ENCODE data around the gene ISYNA1. TPM values are rescaled to one million over a fixed set of nuclear protein-coding genes. Genes with fewer than 3 reads are reported as not detected.

The ISYNA1 gene
- total RNA-seq, 1 donor: 8.0 TPM

- H2AFZ ChIP-seq (ENCODE audit: low read length): no peak overlapping the region
- H3K9me3 ChIP-seq (ENCODE audit: low read depth, low read length): no peaks in the 10 kb centered on the region
- peak; percentile 88 for DNase-seq (ENCODE audit: insufficient read length, low spot score, missing footprints)
- no peak overlapping the region for H3K27ac ChIP-seq (ENCODE audit: low read depth, low read length)
- H3K4me3 ChIP-seq (ENCODE audit: insufficient read depth, low read length): no peak overlapping the region
- H4K20me1 ChIP-seq (ENCODE audit: insufficient read depth, low read length): peaks cover 23% of the 10 kb centered on the region
- H3K79me2 ChIP-seq (ENCODE audit: insufficient read depth, low read length): no peaks in the 10 kb centered on the region
- H3K27me3 ChIP-seq (ENCODE audit: insufficient read depth, low read length): no peaks in the 10 kb centered on the region
- no peak for TF ChIP-seq CTCF (IDR thresholded peaks at IDR 0.05; ENCODE audit: extremely low read depth, low read depth, low read length)
- peak overlapping the region; percentile 77 for H3K4me2 ChIP-seq (ENCODE audit: insufficient read depth, low read length)
- peaks cover 11% of the 10 kb centered on the region for H3K36me3 ChIP-seq (ENCODE audit: insufficient read depth, low read length)
- H3K4me1 ChIP-seq (ENCODE audit: insufficient read depth, low read length): peaks cover 22% of the 10 kb centered on the region
Measured at GRCh38 chr19:18435842-18436670, 1.9 kb downstream of the ISYNA1 start.

- Histone ChIP-seq H3K27me3 (ENCODE audit: insufficient read depth, low read length) (no peaks in the 10 kb centered on the region), H2AFZ (ENCODE audit: low read length) (no peak overlapping the region), H3K36me3 (ENCODE audit: insufficient read depth, low read length) (peaks cover 14% of the 10 kb centered on the region), H3K4me3 (ENCODE audit: insufficient read depth, low read length) (no peak overlapping the region), H4K20me1 (ENCODE audit: insufficient read depth, low read length) (peaks cover 19% of the 10 kb centered on the region), H3K4me2 (ENCODE audit: insufficient read depth, low read length) (no peak overlapping the region), H3K79me2 (ENCODE audit: insufficient read depth, low read length) (no peaks in the 10 kb centered on the region), H3K4me1 (ENCODE audit: insufficient read depth, low read length) (peaks cover 22% of the 10 kb centered on the region), H3K27ac (ENCODE audit: low read depth, low read length) (no peak overlapping the region), H3K9me3 (ENCODE audit: low read depth, low read length) (no peaks in the 10 kb centered on the region)
- TF ChIP-seq CTCF (IDR thresholded peaks at IDR 0.05; ENCODE audit: extremely low read depth, low read depth, low read length): no peak
- peak; percentile 91 for DNase-seq (ENCODE audit: insufficient read length, low spot score, missing footprints)
Measured at GRCh38 chr19:18435178-18435841, 2.6 kb downstream of the ISYNA1 start.

DNA sequence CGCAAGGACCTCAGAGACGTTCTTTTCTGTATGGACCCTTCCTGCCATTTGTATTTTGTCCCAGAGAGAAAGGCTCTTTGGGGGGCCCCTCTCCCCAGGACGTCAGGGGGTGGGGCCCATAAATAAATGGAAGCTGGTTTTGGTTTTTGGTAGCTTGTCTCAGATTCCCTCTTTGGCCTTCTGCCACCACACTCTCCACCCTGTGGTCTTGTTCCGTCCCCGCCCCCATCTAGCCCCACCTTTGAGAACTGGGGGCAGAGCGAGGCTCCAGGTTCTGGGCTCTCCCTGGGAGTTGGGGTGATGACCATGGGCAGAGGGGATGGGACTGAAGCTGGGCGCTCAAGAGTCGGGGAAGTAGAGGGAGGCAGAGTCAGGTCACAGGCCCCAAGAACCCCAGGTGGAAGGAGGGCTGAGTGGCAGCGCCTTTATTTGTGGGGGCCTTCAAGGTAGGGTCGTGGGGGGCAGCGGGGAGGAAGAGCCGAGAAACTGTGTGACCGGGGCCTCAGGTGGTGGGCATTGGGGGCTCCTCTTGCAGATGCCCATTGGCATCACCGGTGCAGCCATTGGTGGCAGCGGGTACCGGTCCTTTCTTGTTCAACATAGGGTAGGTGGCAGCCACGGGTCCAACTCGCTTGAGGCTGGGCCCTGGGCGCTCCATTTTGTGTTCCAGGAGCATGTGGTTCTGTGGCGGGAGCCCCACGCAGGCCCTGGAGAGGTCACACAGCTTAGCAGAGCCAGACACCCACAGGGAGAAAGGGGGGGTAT, 3.3 kb downstream of the ISYNA1 start:
- Histone ChIP-seq H3K4me3 (ENCODE audit: insufficient read depth, low read length) (no peak overlapping the region), H3K27ac (ENCODE audit: low read depth, low read length) (no peak overlapping the region), H3K79me2 (ENCODE audit: insufficient read depth, low read length) (peaks cover 4% of the 10 kb centered on the region), H2AFZ (ENCODE audit: low read length) (no peak overlapping the region), H3K36me3 (ENCODE audit: insufficient read depth, low read length) (peaks cover 14% of the 10 kb centered on the region), H4K20me1 (ENCODE audit: insufficient read depth, low read length) (peaks cover 18% of the 10 kb centered on the region), H3K27me3 (ENCODE audit: insufficient read depth, low read length) (no peaks in the 10 kb centered on the region), H3K4me1 (ENCODE audit: insufficient read depth, low read length) (peaks cover 23% of the 10 kb centered on the region), H3K9me3 (ENCODE audit: low read depth, low read length) (no peaks in the 10 kb centered on the region), H3K4me2 (ENCODE audit: insufficient read depth, low read length) (no peak overlapping the region)
- no peak for TF ChIP-seq CTCF (IDR thresholded peaks at IDR 0.05; ENCODE audit: extremely low read depth, low read depth, low read length)
- peak; percentile 88 for DNase-seq (ENCODE audit: insufficient read length, low spot score, missing footprints)

Measured in osteoblast (primary cell).